Measurements from ENCODE around the gene HPX. TPM values are rescaled to one million over a fixed set of nuclear protein-coding genes. Genes with fewer than 3 reads are reported as not detected.

The HPX gene
- total and polyA plus RNA-seq, 4 experiments from 2014 or later: 0.83 to 1.3 TPM; not detected in 2

DNA sequence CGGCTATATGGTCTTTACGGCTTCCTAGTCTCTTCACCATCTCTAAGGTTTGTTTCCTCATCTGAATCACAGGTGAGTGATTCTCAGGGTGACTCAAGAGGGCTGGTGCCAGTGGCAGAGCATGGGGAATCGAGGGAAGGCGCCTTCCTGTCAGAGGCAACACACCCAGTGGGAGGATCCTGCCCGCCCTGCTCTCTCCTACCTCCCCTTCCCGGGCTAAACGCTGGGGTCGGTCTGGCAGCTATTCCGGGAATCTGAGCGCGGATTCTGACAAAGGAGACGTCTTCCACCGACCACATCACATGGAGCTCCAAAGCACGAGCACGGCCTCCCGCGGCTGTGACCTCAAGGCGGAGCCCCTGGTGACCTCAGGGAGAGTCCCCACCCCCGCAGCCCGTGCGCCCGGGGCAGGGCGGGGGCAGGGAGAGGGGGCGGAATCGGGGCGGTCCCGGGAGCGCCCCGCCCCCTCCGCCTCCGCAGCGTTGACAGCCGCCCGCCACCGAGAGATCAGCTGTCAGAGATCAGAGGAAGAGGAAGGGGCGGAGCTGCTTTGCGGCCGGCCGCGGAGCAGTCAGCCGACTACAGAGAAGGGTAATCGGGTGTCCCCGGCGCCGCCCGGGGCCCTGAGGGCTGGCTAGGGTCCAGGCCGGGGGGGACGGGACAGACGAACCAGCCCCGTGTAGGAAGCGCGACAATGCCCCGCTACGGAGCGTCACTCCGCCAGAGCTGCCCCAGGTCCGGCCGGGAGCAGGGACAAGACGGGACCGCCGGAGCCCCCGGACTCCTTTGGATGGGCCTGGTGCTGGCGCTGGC, 50.7 kb downstream of the HPX start, which contains the start of gene SMPD1:
TSS of gene SMPD1 (plus strand) at position 570 of the 813 bp plus-strand sequence. CDS start at position 695, 125 bp downstream.
- no peaks in the 10 kb centered on the region for H3K9me3 Mint-ChIP-seq
- peaks cover 50% of the 10 kb centered on the region for H3K4me1 ChIP-seq (ENCODE audit: insufficient read depth, low read length)
- H3K27ac ChIP-seq (ENCODE audit: low read depth, low read length): peak within 1 kb of the TSS; percentile 83
- intact Hi-C loops (cut with micrococcal nuclease): loop anchor here (1.0 to 2.0 kb wide), 7 partner anchors 12 to 293 kb away; partner anchors contain the start of genes APBB1, ARFIP2, FHIP1B and MRPL17
- peak within 1 kb of the TSS; percentile 93 to 98 (median 95) for H3K4me3 Mint-ChIP-seq
- DNase-seq: peak; percentile 91 to 96 (median 92)
- peaks cover 24 to 61% (median 44%) of the 10 kb centered on the region in 4 donors for H3K4me1 Mint-ChIP-seq
- no peaks in the 10 kb centered on the region for H3K27me3 Mint-ChIP-seq
- no peaks in the 10 kb centered on the region for H3K9me3 ChIP-seq (ENCODE audit: control insufficient read depth in 1 of 2, low read length in 2 of 2)
- ChIA-PET CTCF (ENCODE audit: partially characterized antibody) (interaction anchor here (0.6 to 19.5 kb wide), 11 partner anchors 10 to 293 kb away, joined by 3 to 1014 read pairs (median 4); partner anchors contain the start of genes APBB1, HPX and MRPL17), POLR2A (ENCODE audit: partially characterized antibody) (interaction anchor here (0.7 to 23.7 kb wide), 24 partner anchors 9 to 700 kb away, joined by 3 to 503 read pairs (median 4); partner anchors contain the start of genes APBB1, ARFIP2, MRPL17 and TAF10)
- peaks cover 13 to 29% of the 10 kb centered on the region in 2 donors for H3K36me3 Mint-ChIP-seq
- no peaks in the 10 kb centered on the region for H3K27me3 ChIP-seq (ENCODE audit: insufficient read depth, low read length)
- peak within 1 kb of the TSS; percentile 98 to 100 (median 99) for H3K27ac Mint-ChIP-seq
- H3K4me3 ChIP-seq (ENCODE audit: low read length in 2 of 2): peak within 1 kb of the TSS; percentile 79 to 97
- H3K36me3 ChIP-seq (ENCODE audit: insufficient read depth, low read length): no peaks in the 10 kb centered on the region

DNA sequence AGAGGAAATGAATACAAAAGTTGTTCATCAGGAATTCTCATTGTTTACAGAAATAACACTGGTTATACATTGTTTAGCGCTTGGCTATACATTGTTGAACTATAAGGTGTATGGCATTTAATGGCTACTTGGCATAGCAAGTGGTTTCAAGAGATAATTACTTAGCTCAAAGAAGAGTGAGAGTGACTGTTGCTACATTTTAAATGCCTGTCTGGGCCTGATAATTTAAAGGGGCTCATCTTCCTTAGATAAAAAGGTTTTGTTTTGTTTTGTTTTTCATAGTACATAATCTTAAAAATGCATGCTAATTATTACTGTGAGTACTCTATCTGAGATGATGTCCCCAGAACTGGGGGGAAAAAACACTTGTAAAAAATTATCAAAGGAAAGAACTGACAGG, 52.0 kb downstream of the HPX start:
- no peak overlapping the region for H3K4me3 ChIP-seq (ENCODE audit: low read length in 2 of 2)
- ChIA-PET POLR2A (ENCODE audit: partially characterized antibody) (interaction anchor here (0.9 to 23.7 kb wide), 6 partner anchors 10 to 697 kb away, joined by 3 to 503 read pairs (median 6); partner anchors contain the start of genes APBB1, ARFIP2 and TIMM10B), CTCF (ENCODE audit: partially characterized antibody) (interaction anchor here (1.0 to 19.5 kb wide), 5 partner anchors 10 to 366 kb away, joined by 3 to 1014 read pairs (median 40); partner anchors contain the start of genes APBB1 and HPX)
- Mint-ChIP-seq H3K27ac (peak overlapping the region; percentile 98 to 100 (median 99)), H3K36me3 (peaks cover 11 to 22% of the 10 kb centered on the region in 2 donors), H3K4me3 (peak overlapping the region in 3 of 8 donors; percentile 62 to 98 (median 75)), H3K4me1 (peaks cover 22 to 55% (median 42%) of the 10 kb centered on the region in 4 donors), H3K9me3 (no peaks in the 10 kb centered on the region), H3K27me3 (no peaks in the 10 kb centered on the region)
- no peaks in the 10 kb centered on the region for H3K36me3 ChIP-seq (ENCODE audit: insufficient read depth, low read length)
- peaks cover 47% of the 10 kb centered on the region for H3K4me1 ChIP-seq (ENCODE audit: insufficient read depth, low read length)
- no peaks in the 10 kb centered on the region for H3K27me3 ChIP-seq (ENCODE audit: insufficient read depth, low read length)
- no peaks in the 10 kb centered on the region for H3K9me3 ChIP-seq (ENCODE audit: control insufficient read depth in 1 of 2, low read length in 2 of 2)
- intact Hi-C loops (cut with micrococcal nuclease): no loop called here
- no peak for DNase-seq
- H3K27ac ChIP-seq (ENCODE audit: low read depth, low read length): peak overlapping the region; percentile 83

DNA sequence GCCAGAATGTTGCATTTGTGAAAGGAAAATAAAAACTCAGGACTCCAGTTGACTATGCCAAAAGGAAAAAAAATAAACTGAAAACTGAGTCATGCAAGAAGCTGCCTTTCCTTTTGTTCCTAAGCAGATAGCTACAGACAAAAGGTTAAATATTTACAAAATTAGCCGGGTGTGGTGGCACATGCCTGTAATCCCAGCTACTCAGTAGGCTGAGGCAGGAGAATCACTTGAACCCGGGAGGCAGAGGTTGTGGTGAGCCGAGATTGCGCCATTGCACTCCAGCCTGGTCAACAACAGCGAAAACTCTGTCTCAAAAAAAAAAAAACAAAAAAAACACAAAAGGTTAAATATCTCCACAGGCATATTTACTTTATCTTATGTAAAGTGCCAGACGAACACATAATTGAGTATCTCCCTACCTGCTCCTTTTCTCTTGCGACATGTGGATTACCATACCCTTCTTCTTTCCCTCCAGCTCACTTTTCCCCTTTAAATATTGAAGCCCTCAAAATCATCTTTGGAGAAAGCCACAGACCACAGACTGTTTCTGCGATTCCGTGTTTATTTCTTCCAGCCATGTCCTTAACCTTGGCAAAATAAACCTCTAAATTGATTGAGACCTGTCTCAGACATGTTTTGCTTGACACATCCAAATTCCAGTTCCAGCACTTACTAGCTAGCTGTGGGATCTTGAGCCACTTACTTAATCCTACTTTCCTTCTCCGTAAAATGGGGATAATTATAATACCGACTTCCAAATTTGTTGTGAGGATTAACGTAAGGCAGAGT, 52.8 kb downstream of the HPX start:
- intact Hi-C loops (cut with micrococcal nuclease): no loop called here
- Mint-ChIP-seq H3K27ac (peak overlapping the region; percentile 19 to 100 (median 98)), H3K4me3 (peak overlapping the region in 2 of 8 donors; percentile 35 to 62), H3K9me3 (no peaks in the 10 kb centered on the region), H3K27me3 (no peaks in the 10 kb centered on the region), H3K4me1 (peaks cover 20 to 48% (median 37%) of the 10 kb centered on the region in 4 donors), H3K36me3 (peaks cover 6 to 15% of the 10 kb centered on the region in 2 donors)
- H3K36me3 ChIP-seq (ENCODE audit: insufficient read depth, low read length): no peaks in the 10 kb centered on the region
- ChIA-PET POLR2A (ENCODE audit: partially characterized antibody) (interaction anchor here (0.9 to 23.7 kb wide), 6 partner anchors 9 to 94 kb away, joined by 3 to 503 read pairs (median 6); partner anchors contain the start of genes APBB1, ARFIP2, TIMM10B and TRIM3), CTCF (ENCODE audit: partially characterized antibody) (interaction anchor here (3.7 to 19.5 kb wide), 4 partner anchors 9 to 55 kb away, joined by 22 to 1014 read pairs (median 50); partner anchors contain the start of genes APBB1 and HPX)
- no peak for DNase-seq
- H3K9me3 ChIP-seq (ENCODE audit: control insufficient read depth in 1 of 2, low read length in 2 of 2): no peaks in the 10 kb centered on the region
- no peak overlapping the region for H3K4me3 ChIP-seq (ENCODE audit: low read length in 2 of 2)
- H3K4me1 ChIP-seq (ENCODE audit: insufficient read depth, low read length): peaks cover 39% of the 10 kb centered on the region
- no peaks in the 10 kb centered on the region for H3K27me3 ChIP-seq (ENCODE audit: insufficient read depth, low read length)
- H3K27ac ChIP-seq (ENCODE audit: low read depth, low read length): no peak overlapping the region

DNA sequence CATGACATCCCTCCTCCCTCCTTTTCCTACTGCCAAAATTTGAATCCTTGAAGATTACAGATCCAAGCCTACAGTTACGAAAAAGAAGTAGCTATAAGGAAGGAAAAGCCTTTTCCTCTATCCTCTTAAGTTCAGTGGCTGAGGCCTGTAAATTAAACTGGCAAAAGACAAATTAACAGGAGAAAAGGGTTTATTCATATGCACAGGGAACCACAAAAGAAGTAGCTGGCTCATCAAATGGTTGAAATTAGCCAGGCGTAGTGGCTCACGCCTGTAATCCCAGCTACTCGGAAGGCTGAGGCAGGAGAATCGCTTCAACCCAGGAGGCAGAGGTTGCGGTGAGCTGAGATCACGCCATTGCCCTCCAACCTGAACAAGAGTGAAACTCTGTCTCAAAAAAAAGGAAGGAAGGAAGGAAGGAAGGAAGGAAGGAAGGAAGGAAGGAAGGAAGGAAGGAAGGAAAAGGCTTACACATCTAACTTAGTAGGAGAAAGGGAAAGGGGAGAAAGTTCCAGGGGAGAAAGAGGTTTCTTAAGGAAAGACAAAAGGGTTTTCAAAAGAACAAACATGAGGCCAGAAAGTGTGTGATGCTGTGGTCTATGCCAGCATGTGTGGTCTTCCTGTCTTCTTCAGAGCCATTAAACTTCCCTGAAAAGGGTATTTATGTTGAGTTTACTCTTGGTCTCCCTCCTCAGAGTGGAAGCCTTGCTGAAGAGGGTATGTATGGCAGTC, 55.6 kb downstream of the HPX start:
- Histone ChIP-seq H3K9me3 (ENCODE audit: control insufficient read depth in 1 of 2, low read length in 2 of 2) (no peaks in the 10 kb centered on the region), H3K27me3 (ENCODE audit: insufficient read depth, low read length) (no peaks in the 10 kb centered on the region), H3K36me3 (ENCODE audit: insufficient read depth, low read length) (no peaks in the 10 kb centered on the region), H3K27ac (ENCODE audit: low read depth, low read length) (no peak overlapping the region), H3K4me3 (ENCODE audit: low read length in 2 of 2) (no peak overlapping the region), H3K4me1 (ENCODE audit: insufficient read depth, low read length) (peaks cover 16% of the 10 kb centered on the region)
- no peak overlapping the region for H3K4me3 Mint-ChIP-seq
- no peaks in the 10 kb centered on the region for H3K27me3 Mint-ChIP-seq
- H3K9me3 Mint-ChIP-seq: no peaks in the 10 kb centered on the region
- CTCF ChIA-PET (ENCODE audit: partially characterized antibody): interaction anchor here (0.5 to 19.5 kb wide), 9 partner anchors 16 to 283 kb away, joined by 3 to 1014 read pairs (median 3); partner anchors contain the start of genes APBB1 and HPX
- H3K27ac Mint-ChIP-seq: peak overlapping the region in 3 of 7 donors; percentile 48 to 67 (median 48)
- POLR2A ChIA-PET (ENCODE audit: partially characterized antibody): interaction anchor here (1.3 to 23.7 kb wide), 3 partner anchors 18 to 53 kb away, joined by 3 to 503 read pairs (median 273); partner anchors contain the start of gene APBB1
- H3K36me3 Mint-ChIP-seq: peaks cover 0 to 1% of the 10 kb centered on the region in 2 donors
- peaks cover 9 to 22% (median 17%) of the 10 kb centered on the region in 4 donors for H3K4me1 Mint-ChIP-seq
- DNase-seq: no peak
- intact Hi-C loops (cut with micrococcal nuclease): no loop called here

Other genes starting within 250 kb of the HPX start
- not detected for gene OR52W1, start 241.8 kb downstream of the HPX start, total RNA-seq
- gene OR52W1, start 241.8 kb downstream of the HPX start, polyA plus RNA-seq: not detected
- gene C11orf42, start 235.4 kb downstream of the HPX start, total RNA-seq: not detected
- gene C11orf42, start 235.4 kb downstream of the HPX start, polyA plus RNA-seq: not detected
- 10 to 100 TPM; 48.7 to 50.8 TPM for gene FHIP1B, start 206.4 kb downstream of the HPX start, total RNA-seq
- 10 to 100 TPM; 12.0 to 16.7 TPM for gene FHIP1B, start 206.4 kb downstream of the HPX start, polyA plus RNA-seq
- gene CNGA4, start 201.9 kb downstream of the HPX start, total RNA-seq: under 1 TPM; 0.58 to 0.61 TPM
- gene CNGA4, start 201.9 kb downstream of the HPX start, polyA plus RNA-seq: not detected
- not detected for gene CCKBR, start 181.1 kb downstream of the HPX start, total RNA-seq
- gene CCKBR, start 181.1 kb downstream of the HPX start, polyA plus RNA-seq: not detected
- under 1 TPM in 1 of 2 experiments, not detected in 1; 0.36 TPM for gene CAVIN3, start 120.5 kb downstream of the HPX start, total RNA-seq
- under 1 TPM in 1 of 2 donors, not detected in 1; 0.70 TPM for gene CAVIN3, start 120.5 kb downstream of the HPX start, polyA plus RNA-seq
- 10 to 100 TPM; 39.3 to 43.6 TPM for gene SMPD1, start 50.5 kb downstream of the HPX start, total RNA-seq
- 10 to 100 TPM in 1 of 2 donors, 1 to 10 TPM in 1; 9.2 to 12.1 TPM for gene SMPD1, start 50.5 kb downstream of the HPX start, polyA plus RNA-seq
- gene APBB1, start 21.9 kb downstream of the HPX start, total RNA-seq: 10 to 100 TPM; 93.2 to 93.5 TPM
- 100 to 1,000 TPM in 1 of 2 donors, 10 to 100 TPM in 1; 84.7 to 107 TPM for gene APBB1, start 21.9 kb downstream of the HPX start, polyA plus RNA-seq
- gene TRIM3, start 33.0 kb upstream of the HPX start, total RNA-seq: 10 to 100 TPM; 22.9 to 23.1 TPM
- gene TRIM3, start 33.0 kb upstream of the HPX start, polyA plus RNA-seq: 1 to 10 TPM; 1.2 to 3.5 TPM
- 10 to 100 TPM; 53.9 to 56.9 TPM for gene ARFIP2, start 40.3 kb upstream of the HPX start, total RNA-seq
- 10 to 100 TPM; 34.1 to 35.8 TPM for gene ARFIP2, start 40.3 kb upstream of the HPX start, polyA plus RNA-seq
- 10 to 100 TPM; 54.7 to 60.3 TPM for gene TIMM10B, start 40.5 kb upstream of the HPX start, total RNA-seq
- 10 to 100 TPM; 29.9 to 32.4 TPM for gene TIMM10B, start 40.5 kb upstream of the HPX start, polyA plus RNA-seq
- gene DNHD1, start 56.3 kb upstream of the HPX start, total RNA-seq: 10 to 100 TPM; 45.9 to 54.0 TPM
- gene DNHD1, start 56.3 kb upstream of the HPX start, polyA plus RNA-seq: 1 to 10 TPM; 1.2 to 1.4 TPM
- gene RRP8, start 162.6 kb upstream of the HPX start, total RNA-seq: 10 to 100 TPM; 29.9 to 36.0 TPM
- 10 to 100 TPM; 19.5 to 28.4 TPM for gene RRP8, start 162.6 kb upstream of the HPX start, polyA plus RNA-seq
- 100 to 1,000 TPM; 131 to 132 TPM for gene ILK, start 162.8 kb upstream of the HPX start, total RNA-seq
- gene ILK, start 162.8 kb upstream of the HPX start, polyA plus RNA-seq: 100 to 1,000 TPM; 121 to 129 TPM
- 100 to 1,000 TPM; 116 to 120 TPM for gene TAF10, start 171.2 kb upstream of the HPX start, total RNA-seq
- gene TAF10, start 171.2 kb upstream of the HPX start, polyA plus RNA-seq: 100 to 1,000 TPM; 171 to 367 TPM
- 100 to 1,000 TPM; 194 to 198 TPM for gene TPP1, start 178.4 kb upstream of the HPX start, total RNA-seq
- 100 to 1,000 TPM; 103 to 144 TPM for gene TPP1, start 178.4 kb upstream of the HPX start, polyA plus RNA-seq
- 1 to 10 TPM; 6.4 to 6.7 TPM for gene DCHS1, start 214.8 kb upstream of the HPX start, total RNA-seq
- 1 to 10 TPM in 1 of 2 donors, under 1 TPM in 1; 0.47 to 2.5 TPM for gene DCHS1, start 214.8 kb upstream of the HPX start, polyA plus RNA-seq
- gene MRPL17, start 242.4 kb upstream of the HPX start, total RNA-seq: 10 to 100 TPM; 33.4 to 36.9 TPM
- 10 to 100 TPM; 12.7 to 42.6 TPM for gene MRPL17, start 242.4 kb upstream of the HPX start, polyA plus RNA-seq

Data from CD4-positive, alpha-beta memory T cell (primary cell).